HS-27A (cell line): ENCODE data around the gene AUTS2.

Experiments used
- DNase-seq: peaks from one replicate; pipeline ENCODE4 v3.0.0-alpha.2; 2012; ENCODE audit warnings: low read depth, missing footprints

AUTS2 gene

DNA sequence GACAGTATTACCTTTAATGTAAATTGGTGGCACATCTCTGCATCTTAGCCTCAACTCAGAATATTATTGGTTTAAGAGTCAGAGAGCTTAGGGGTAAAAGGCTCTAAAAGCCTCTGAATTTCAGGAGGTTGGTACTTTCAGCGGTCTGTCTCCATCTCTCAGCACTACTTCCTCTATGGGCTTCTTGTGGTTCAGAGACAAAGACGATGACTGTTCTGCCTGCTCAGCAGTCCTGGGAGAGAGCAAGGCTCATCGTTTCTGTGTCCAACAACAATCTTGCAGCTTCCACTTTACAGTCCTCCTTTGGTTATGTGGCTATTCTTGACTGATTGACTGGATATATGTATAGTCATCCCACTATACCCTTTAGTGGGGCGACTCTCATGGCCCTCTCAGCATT, 394.7 kb downstream of the AUTS2 start:
- DNase-seq: no peak

DNA sequence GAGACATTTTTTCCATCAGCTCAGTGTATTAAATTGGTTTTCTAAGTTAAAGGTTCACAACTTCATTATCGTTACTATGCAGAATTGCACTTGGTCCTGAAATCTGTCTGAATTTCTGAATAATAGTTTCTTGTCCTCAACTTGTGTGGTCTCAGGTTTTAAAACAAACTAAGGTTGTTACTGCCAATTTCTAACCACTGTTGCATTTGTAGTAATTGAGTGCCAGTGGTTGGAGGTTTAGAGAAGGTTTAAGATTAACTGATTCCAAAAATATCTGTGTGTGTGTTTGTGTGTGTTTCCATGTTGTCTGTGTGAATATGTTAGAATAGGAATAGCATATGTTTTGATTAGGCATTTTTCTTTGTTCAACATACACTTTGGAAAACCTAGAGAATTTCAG, 395.9 kb downstream of the AUTS2 start:
- DNase-seq: no peak

DNA sequence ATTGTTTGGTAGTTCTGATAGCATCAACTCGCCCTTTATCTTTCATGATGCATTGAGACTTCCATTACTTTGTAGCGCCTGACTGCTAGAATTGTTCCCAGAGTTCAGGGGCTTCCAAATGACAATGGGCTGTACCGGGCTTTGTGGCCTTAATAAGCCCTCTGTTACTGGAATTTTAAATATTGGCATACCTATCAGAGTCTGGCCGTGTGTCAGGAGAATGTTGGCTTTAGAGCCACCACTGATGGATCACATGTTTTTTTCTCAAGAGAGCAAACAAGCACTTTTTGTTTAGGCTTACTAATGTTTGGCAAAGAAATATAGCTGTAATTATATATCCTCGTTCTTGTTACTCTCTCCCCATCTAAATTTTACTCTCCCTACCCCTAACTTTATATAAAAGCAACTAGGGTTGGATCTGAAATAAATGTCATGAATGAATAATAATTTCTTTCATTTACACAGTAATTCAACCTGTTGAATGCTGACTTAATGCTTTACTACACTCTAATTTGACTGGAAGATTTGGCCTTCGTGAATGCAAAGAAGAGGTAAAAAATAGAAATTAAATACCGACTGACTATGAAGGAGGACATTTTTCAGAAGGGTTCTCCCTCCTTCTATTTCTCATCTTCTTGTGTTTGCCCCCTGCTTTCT, 396.7 kb downstream of the AUTS2 start:
- no peak for DNase-seq

GRCh38 chr7:69996121-69996520, 397.8 kb downstream of the AUTS2 start:
- no peak for DNase-seq

DNA sequence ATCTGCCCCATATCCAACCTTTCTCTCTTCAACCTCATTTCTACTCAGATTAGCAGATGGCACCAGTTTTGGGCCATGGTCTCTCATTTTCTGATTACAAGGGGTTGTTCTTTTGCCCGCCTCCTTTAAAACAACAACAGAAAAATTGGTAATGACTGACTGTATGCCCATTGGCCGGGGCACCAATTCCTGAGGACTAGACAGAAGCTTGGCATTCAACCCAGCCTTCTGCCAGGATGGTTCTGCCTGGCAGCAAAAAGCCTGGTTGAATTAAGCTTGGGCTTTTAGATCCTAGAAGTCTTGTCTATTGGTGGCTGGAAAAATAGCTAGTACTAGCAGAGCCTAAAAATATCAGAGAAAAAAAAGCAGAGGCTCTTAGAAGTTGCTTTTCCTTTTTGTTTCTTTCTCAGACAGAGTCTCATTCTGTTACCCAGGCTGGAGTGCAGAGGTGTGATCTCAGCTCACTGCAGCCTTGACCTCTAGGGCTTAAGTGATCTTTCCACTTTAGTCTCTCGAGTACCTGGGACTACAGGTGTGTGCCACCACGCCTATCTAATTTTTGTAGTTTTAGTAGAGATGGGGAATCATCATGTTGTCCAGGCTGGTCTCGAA, 402.6 kb downstream of the AUTS2 start:
- no peak for DNase-seq

GRCh38 chr7:70005480-70005879, 407.2 kb downstream of the AUTS2 start:
- no peak for DNase-seq

GRCh38 chr7:70005891-70006260, 407.6 kb downstream of the AUTS2 start:
- DNase-seq: no peak

DNA sequence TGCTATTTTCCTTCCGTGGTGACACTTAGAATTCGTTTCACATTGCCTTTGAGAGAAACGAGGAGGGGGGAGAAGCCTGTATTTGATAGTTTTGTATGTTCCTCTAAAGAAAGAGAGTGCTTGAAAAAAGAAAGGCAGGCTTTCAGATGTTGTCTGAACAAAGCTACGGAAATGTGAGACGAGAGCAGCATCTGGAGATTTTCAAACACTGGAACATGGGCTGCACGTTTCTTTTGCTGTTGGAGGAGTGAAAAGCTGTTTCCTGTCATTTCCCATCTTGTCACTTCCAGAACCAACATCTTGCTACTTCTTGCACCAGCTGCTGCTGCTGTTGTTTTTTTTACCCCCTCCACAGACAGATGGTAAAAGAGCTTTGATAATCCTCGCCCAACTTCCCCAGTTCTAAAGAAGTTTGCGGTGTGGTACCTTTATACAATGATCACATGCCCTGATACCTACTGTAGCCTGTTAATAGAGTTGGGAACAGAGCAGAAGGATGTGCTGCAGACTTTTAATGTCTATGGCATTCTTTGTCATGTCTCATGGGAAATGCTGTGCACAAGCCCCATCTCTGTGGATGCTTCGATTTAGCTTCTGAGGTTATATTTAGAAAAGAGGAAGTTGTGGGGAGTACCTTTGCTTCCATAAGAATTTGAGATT, 408.1 kb downstream of the AUTS2 start:
- DNase-seq: no peak

DNA sequence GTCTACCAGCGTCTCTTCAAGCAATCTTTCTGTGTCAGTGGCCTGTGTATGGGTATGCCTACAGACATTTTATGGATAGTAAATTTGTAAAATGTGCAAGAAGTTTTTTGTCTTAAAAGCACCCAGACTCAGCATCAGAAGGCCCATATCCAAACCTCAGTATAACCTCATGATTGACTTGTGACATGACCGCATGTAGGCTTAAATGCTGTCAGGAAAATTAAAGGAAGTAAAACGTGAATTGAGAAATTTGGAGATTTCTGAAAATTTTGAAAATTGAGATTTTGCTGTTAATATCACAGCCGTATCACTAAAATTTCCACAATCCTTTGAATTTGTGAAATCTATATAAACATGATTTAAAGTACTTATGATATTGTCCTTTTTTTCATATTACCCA, 410.2 kb downstream of the AUTS2 start:
- DNase-seq: no peak

GRCh38 chr7:70014472-70015177, 416.4 kb downstream of the AUTS2 start:
- no peak for DNase-seq

- DNase-seq: no peak
Observed at GRCh38 chr7:70015353-70015752, 417.1 kb downstream of the AUTS2 start.

- no peak for DNase-seq
Observed at GRCh38 chr7:70016044-70016770, 417.9 kb downstream of the AUTS2 start.

DNA sequence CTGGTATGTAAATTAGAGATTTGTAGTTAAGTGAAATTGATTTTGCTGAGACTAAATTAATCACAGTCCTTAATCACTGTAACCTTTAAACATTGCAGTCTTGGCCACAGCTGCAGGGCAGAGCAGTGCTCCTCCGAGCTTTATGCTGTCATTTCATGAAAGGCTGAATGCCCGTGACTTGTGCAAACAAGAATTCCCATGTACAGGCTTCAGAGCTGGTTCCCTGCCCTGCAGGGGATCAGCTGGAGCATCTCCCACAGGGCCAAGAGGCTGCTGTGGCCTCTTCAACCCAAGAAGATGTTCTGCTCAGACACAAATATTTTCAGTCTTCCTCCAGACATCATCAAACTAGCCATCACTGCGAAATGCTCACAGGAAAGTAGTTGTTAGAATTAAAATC, 419.1 kb downstream of the AUTS2 start:
- no peak for DNase-seq

GRCh38 chr7:70018700-70019099, 420.4 kb downstream of the AUTS2 start:
- DNase-seq: no peak

- DNase-seq: no peak
Observed at GRCh38 chr7:70027867-70028266, 429.6 kb downstream of the AUTS2 start.

DNA sequence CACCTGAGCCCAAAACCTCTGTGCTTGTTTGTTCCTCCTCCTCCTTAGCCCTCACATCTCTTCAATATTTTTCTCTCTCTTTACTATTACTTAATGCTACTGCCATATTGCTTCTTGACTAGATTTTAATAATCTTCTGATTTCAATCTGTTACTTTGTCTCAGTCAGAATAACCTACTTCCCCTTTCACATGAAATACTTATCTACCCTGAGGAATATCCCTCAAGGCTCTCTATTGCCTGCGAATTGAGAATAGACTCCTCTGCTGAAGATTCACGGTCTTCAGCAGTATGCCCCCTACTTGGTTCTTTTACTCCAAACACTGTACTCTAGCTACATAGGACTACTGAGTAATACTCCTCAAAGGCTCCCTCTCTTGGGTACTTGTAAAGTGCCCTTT, 430.3 kb downstream of the AUTS2 start:
- no peak for DNase-seq

DNA sequence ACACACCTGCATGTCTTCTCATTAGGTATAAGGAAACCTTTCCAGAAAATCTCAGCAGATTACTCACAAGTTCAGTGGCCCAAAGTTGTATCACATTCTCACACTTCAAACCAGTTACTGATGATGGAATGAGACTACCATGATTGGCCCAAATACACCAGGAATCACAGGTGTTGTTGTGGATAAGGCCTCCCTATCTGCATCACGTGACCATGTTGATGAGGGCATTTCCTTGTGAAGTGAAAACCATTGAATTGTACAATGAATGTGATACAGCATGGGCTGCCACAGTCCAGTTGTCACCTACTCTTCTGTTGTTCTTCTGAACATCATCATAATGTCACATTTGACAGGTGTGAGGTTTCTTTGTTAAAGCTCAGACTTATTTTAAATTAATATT, 431.7 kb downstream of the AUTS2 start:
- DNase-seq: no peak

- no peak for DNase-seq
Observed at GRCh38 chr7:70030745-70031144, 432.5 kb downstream of the AUTS2 start.

DNA sequence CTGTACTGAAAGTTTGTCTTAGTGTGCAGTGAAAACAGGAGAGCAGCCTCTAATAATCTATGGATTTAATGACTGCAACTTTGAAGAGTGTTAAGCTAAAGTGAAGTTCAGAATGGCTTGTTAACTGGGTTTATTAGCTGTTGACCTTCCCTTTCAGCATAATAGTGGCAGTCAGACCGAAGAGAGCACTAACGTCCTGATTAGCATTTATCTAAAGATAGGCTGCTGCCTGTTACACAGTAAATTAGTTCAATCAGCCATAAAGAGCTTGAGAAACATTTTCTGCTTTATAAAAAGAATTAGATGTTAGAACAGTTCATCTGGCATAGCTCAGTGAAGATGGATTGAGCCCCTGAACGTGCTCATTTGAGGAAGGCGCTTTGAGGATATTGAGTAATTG, 433.0 kb downstream of the AUTS2 start:
- no peak for DNase-seq

GRCh38 chr7:70032649-70033048, 434.4 kb downstream of the AUTS2 start:
- no peak for DNase-seq

- no peak for DNase-seq
Observed at GRCh38 chr7:70033226-70033625, 435.0 kb downstream of the AUTS2 start.

DNA sequence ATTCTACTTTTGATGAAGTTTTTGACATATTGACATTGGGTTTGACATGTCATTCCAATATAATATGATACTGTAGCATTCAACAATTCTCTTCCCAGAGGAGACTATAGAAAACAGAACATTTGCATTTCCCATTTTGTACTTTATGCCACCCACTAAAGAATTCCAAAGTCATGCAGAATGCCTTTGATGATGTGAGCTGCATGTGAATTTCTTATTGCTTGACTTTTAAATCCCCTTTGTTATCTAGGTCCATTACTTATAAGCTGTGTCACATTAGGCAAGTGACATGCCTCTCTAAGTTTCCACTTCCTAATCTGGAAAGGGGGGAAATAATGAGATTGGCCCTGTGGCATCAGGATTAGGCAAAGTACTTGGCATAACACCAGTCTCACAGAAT, 436.7 kb downstream of the AUTS2 start:
- no peak for DNase-seq
